RWPE1 (cell line): ENCODE measurements around the gene EXOC2.
"Not testable (repeated sequence)": the region's sequence is repeated elsewhere in the genome, so short reads cannot be mapped to it uniquely, and the experiment has no call there.

Experiments used
- CTCF ChIA-PET: fragments of 350-600 bp; sonication (Branson Sonifier 250); formaldehyde crosslinking; extraction: SDS; loops from one replicate; lab custom pipeline; 2021; lab: Yijun Ruan, JAX
- POLR2A ChIA-PET: fragments of 400-600 bp; formaldehyde crosslinking; extraction: SDS; loops from one replicate; lab custom pipeline; 2020; ENCODE audit warnings: antibody characterized with exemption; ENCODE audit not compliant: low non-redundant PET; lab: Yijun Ruan, JAX
- DNase-seq: peaks from one replicate; pipeline ENCODE4 v3.0.0; 2012; ENCODE audit warnings: low spot score
- H3K27ac ChIP-seq: fragments of 450-650 bp; 2 replicates; pipeline ENCODE4 v1.5.1; 2017
- TF ChIP-seq, protein P1 (sequence below): fragments of 450-650 bp; conservative IDR thresholded peaks from 2 replicates; pipeline ENCODE4 v1.5.1; 2017; ENCODE audit warnings: low read depth, mild to moderate bottlenecking

The EXOC2 gene

DNA sequence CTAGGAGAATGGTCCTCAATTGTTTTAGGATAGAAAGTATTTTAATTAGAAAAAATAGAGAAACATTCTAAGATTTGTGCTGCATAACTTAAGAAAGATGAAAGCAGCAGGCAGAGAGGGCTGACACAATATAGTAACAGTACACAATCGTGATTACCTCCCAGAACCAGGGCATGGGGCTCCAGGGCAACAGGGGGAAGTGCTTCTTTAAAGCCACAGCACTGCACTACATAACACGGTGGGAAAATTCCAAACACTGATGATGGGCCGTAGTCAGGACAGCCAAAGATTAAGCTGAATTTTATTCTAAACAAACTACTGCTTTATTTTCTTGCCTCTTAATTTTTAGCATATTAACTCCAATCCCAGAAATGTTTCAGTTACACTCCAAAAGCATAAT is 14.4 kb downstream of the EXOC2 start:
- no peak overlapping the region for H3K27ac ChIP-seq
- no peak for DNase-seq
- CTCF ChIA-PET = no interaction called here
- TF ChIP-seq, protein P1, sequence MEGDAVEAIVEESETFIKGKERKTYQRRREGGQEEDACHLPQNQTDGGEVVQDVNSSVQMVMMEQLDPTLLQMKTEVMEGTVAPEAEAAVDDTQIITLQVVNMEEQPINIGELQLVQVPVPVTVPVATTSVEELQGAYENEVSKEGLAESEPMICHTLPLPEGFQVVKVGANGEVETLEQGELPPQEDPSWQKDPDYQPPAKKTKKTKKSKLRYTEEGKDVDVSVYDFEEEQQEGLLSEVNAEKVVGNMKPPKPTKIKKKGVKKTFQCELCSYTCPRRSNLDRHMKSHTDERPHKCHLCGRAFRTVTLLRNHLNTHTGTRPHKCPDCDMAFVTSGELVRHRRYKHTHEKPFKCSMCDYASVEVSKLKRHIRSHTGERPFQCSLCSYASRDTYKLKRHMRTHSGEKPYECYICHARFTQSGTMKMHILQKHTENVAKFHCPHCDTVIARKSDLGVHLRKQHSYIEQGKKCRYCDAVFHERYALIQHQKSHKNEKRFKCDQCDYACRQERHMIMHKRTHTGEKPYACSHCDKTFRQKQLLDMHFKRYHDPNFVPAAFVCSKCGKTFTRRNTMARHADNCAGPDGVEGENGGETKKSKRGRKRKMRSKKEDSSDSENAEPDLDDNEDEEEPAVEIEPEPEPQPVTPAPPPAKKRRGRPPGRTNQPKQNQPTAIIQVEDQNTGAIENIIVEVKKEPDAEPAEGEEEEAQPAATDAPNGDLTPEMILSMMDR = no peak
- POLR2A ChIA-PET = no interaction called here

DNA sequence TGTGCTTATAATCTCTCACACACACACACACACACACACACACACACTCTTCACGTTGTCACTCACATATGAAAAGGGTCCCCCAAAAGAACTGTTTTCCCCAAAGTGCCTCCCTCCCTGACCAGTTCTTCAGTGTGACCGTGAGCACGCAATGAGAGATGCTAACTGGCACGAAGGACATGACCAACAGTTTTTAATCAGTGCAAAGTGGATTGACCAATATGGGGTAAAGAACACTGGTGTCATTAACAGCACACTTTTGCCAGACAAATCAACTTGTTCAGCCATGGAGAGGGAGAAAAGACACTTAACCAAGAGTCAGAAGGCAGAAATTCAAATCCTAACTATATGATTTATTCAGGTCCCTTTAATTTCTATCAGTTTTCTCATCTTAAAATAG is 15.0 kb downstream of the EXOC2 start:
- ChIA-PET POLR2A (no interaction called here), CTCF (no interaction called here)
- TF ChIP-seq, protein P1 = no peak
- no peak overlapping the region for H3K27ac ChIP-seq
- no peak for DNase-seq

DNA sequence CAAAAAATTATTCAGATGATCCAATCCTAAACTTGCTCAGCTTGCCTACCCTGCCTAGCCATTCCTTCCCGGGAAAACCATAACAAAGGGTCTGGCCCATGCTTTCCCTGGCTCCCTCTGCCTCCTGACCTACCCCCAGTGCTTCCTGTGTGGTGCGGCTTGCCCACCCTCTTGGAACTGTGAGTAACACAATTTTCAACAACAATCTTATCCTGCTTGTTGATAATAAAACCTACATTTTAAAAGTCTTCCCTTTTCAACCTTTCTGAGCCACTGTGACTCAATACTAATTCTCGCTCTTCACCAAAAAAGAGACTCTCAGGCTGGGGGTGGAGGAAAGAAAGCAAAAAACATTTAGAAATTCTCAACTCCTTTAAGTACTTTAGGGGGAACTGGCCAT is 18.0 kb downstream of the EXOC2 start:
- POLR2A ChIA-PET = no interaction called here
- DNase-seq = no peak
- TF ChIP-seq, protein P1 = no peak
- H3K27ac ChIP-seq = no peak overlapping the region
- CTCF ChIA-PET = no interaction called here

DNA sequence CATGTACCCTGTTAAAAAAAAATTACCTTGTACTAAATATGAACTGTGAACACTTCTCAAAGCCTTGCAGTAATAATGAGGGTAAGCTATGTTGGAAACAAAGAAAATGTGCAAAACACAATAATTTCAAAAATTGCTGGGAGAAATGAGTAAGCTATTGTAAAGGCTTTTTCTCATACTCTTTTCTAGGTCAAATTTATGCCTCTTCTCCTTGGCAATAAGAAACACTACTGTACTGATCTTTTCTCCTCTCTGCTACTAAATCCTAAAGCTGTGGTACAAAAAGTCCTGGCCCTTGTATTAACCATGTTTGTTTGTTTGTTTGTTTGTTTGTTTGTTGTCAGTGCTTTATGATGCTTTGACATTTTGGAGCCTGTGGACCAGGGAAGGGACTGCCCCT is 18.5 kb downstream of the EXOC2 start:
- ChIA-PET POLR2A (no interaction called here), CTCF (interaction anchor here (0.6 kb wide), 1 partner anchor 56 kb away, joined by 3 read pairs; no protein-coding TSS in a partner anchor)
- TF ChIP-seq, protein P1 = no peak
- DNase-seq = no peak
- H3K27ac ChIP-seq = no peak overlapping the region

DNA sequence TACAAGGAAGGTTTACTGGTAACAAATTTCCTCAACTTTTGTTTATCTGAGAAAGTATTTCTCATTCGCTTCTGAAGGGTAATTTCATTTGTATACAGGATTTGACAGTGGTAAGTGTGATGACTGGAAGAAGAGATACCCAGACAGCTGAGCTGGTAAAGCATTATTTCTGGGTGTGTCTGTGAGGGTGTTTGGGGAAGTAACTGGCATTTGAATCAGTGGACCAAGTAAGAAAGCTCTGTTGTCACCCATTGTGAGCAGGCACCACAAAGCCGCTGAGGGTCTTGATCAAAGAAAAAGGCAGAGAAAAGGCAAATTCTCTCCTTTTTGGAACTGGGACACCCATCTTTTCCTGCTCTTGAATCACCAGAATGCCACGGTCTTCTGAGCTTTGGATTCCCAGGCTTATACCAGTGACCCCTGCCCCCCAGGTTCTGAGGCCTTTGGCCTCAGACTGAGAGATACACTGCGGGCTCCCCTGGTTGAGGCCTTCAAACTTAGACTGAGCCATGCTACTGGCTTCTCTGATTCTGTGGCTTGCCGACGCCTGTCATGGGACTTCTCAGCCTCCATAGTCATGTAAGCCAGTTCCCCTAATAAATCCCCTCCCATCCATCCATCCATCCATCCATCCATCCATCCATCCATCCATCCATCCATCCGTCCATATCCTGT is 25.5 kb downstream of the EXOC2 start:
- ChIA-PET POLR2A (no interaction called here), CTCF (no interaction called here)
- no peak for DNase-seq
- H3K27ac ChIP-seq = no peak overlapping the region
- TF ChIP-seq, protein P1 = no peak

DNA sequence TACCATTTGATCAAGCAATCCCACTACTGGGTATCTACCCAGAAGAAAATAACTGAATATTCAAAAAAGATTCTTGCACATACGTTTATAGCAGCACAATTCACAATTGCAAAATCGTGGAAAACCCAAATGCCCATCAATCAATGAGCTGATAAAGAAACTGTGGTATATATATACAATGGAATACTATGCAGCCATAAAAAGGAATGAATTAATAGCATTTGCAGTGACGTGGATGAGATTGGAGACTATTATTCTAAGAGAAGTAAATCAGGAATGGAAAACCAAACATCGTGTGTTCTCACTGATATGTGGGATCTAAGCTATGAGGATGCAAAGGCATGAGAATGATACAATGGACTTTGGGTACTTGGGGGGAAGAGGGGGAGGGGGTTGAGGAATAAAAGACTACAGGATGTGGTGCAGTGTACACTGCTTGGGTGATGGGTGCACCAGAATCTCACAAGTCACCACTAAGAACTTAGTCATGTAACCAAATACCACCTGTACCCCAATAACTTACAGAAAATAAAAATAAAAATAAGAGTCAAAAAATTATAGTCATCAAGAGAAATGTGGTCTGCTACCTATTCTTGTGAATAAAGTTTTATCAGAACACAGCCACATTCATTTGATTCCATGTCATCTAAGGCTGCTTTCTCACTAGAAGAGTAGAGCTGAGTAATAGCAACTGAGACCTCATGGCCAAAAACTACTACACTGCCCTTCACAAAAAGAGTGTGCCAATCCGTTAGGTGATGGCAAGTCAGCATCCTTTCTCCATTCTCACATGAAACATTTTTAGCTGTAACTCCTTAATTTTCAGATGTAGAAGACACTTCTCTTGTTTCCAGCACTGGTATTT is 27.3 kb downstream of the EXOC2 start:
- no peak overlapping the region for H3K27ac ChIP-seq
- ChIA-PET CTCF (interaction anchor here (0.6 kb wide), 1 partner anchor 39 kb away, joined by 3 read pairs; no protein-coding TSS in a partner anchor), POLR2A (no interaction called here)
- TF ChIP-seq, protein P1 = no peak
- no peak for DNase-seq

DNA sequence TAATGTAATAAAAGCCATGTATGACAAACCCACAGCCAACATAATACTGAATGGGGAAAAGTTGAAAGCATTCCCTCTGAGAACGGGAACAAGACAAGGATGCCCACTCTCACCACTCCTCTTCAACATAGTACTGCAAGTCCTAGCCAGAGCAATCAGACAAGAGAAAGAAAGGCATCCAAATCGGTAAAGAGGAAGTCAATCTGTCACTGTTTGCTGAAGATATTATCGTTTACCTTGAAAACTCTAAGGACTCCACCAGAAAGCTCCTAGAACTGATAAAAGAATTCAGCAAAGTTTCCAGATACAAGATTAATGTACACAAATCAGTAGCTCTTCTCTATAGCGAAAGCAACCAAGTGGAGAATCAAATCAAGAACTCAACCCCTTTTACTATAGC is 29.2 kb downstream of the EXOC2 start:
- CTCF ChIA-PET, H3K27ac ChIP-seq, POLR2A ChIA-PET, DNase-seq: not testable (repeated sequence)
